ENCODE results near the gene PRXL2B.

The PRXL2B gene

DNA sequence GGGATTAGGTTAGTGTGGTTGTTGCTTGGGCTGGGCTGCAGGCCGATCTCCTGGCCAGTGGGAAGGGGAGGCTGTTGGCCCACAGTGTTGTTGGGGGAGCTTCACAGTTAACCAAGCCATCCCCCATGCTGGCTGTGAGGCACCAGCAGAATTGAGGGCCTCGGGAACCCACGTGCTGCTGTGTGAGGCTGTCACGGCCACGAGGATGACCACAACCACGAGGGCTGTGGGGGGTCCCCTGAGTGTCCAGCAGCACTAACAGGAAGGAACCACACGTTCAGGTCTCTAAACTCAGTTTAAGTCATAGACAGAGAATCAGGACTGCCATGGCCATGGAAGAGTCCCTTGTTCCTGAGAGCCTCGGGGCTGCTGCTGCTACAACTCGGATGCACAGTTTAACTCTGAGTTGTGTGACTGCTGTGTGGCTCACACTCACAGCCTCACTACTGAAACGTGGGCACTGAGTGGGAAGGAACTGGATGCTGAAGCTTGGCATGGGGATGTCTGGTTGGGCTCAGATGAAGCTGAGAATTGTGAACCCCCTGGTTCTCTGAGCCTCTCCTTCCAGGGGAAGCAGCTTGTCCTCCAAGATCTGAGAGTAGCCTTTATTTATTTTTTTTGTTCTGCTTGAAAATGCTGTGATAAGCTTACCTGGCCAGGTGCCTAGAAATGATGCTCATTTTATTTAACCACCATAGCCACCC, 51.0 kb downstream of the PRXL2B start:
- DNase-seq (ENCODE audit: low read depth), result no peak

GRCh38 chr1:2638466-2639115, 52.0 kb downstream of the PRXL2B start:
- no peak for DNase-seq (ENCODE audit: low read depth)

- DNase-seq (ENCODE audit: low read depth), result no peak
Measured at GRCh38 chr1:2639203-2639602, 52.6 kb downstream of the PRXL2B start.

DNA sequence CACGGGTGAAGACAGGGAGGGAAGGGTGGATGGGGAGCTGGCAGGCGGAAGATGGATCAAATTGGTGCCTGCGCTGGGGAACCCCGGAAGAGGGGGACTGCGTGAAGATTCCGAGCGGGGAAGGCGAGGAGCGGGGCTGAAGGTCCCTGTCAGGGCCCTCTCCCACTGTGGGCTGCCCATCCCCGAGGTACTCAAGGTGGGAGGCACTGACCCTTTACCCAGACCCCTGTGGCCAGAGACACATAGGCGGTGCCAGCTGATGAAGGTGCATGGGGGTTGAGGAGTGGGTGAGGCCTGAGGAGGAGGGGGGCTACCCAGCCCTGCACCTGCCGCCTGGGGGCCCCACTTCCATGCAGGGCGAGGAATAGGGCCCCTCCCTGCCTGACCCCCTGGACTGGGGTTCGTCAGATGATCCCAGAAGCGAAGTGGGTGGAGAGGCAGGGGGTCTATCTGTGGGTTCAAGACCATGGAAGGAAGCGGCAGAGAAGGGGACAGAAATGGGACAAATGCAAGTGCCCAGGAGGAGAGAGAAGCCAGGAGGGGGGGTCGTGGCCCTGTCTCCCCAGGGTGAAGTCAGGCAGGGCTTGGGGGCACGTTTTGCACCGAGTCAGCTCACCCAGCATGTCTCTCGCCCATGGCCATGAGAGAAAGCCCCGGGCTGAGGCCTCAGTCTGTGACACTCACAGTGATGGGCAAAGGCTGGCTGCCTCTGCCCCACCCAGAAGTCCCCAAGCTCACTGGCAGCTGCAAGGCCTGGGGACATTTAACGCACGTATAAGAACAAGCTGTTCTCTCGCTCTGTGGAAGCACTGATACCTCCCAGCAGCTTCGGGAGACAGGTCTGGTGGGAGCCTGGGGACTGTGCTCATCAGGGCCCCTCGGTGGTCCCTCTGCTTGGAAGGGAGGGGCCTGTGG, 53.3 kb downstream of the PRXL2B start:
- no peak for DNase-seq (ENCODE audit: low read depth)

DNA sequence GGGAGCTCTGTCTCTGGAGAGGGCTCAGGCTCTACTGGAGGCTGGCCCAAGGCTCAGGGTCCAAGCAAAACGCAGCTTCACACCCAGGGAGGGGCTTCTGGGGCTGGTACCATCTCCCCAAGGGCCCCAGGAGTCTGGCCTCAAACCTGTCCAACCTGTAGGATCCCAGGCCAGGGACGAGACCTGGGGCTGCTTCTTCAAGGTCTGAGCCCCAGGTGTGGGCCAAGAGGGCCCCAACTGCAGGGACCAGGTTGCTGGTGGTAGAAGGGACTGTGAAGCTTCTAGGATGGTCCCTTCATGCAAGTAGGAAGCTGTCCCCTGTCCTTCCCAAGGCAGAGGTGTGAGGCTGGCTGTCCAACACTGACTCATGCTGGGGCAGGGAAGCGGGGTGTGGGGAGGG, 54.0 kb downstream of the PRXL2B start:
- no peak for DNase-seq (ENCODE audit: low read depth)
